ENCODE data around the gene ANGEL1.
A peak's percentile ranks its signal among the peaks of the same experiment; 100 is the strongest.

ANGEL1 gene

GRCh38 chr14:76812422-76813383, at the start of gene ANGEL1:
Gene ANGEL1 (minus strand): TSS chr14:76812882. CDS start chr14:76812827, 55 bp downstream.
- peak; percentile 94 for DNase-seq (ENCODE audit: low read depth)

GRCh38 chr14:76861574-76862255, 49.0 kb upstream of the ANGEL1 start:
- DNase-seq (ENCODE audit: low read depth): no peak

GRCh38 chr14:76856769-76857168, 44.1 kb upstream of the ANGEL1 start:
- no peak for DNase-seq (ENCODE audit: low read depth)

- no peak for DNase-seq (ENCODE audit: low read depth)
These were observed 42.4 kb upstream of the ANGEL1 start for GRCh38 chr14:76855066-76855465.

GRCh38 chr14:76848879-76849278, 36.2 kb upstream of the ANGEL1 start:
- DNase-seq (ENCODE audit: low read depth): peak; percentile 9

GRCh38 chr14:76846331-76847047, 33.8 kb upstream of the ANGEL1 start:
- no peak for DNase-seq (ENCODE audit: low read depth)

- DNase-seq (ENCODE audit: low read depth): peak; percentile 59
These were observed 31.5 kb upstream of the ANGEL1 start for GRCh38 chr14:76844223-76844622.

- no peak for DNase-seq (ENCODE audit: low read depth)
These were observed 29.7 kb upstream of the ANGEL1 start for GRCh38 chr14:76842414-76842813.

- DNase-seq (ENCODE audit: low read depth): no peak
These were observed 24.8 kb upstream of the ANGEL1 start for GRCh38 chr14:76837524-76837923.

GRCh38 chr14:76836029-76836630, 23.4 kb upstream of the ANGEL1 start:
- no peak for DNase-seq (ENCODE audit: low read depth)

- DNase-seq (ENCODE audit: low read depth): no peak
These were observed 21.6 kb upstream of the ANGEL1 start for GRCh38 chr14:76834241-76834661.

- no peak for DNase-seq (ENCODE audit: low read depth)
These were observed 20.3 kb upstream of the ANGEL1 start for GRCh38 chr14:76833011-76833410.

GRCh38 chr14:76832503-76832988, 19.9 kb upstream of the ANGEL1 start:
- DNase-seq (ENCODE audit: low read depth): no peak

GRCh38 chr14:76830556-76830955, 17.9 kb upstream of the ANGEL1 start:
- DNase-seq (ENCODE audit: low read depth): no peak

GRCh38 chr14:76829650-76830421, 17.2 kb upstream of the ANGEL1 start:
- DNase-seq (ENCODE audit: low read depth): no peak

- DNase-seq (ENCODE audit: low read depth): no peak
These were observed 16.3 kb upstream of the ANGEL1 start for GRCh38 chr14:76829013-76829365.

- no peak for DNase-seq (ENCODE audit: low read depth)
These were observed 15.8 kb upstream of the ANGEL1 start for GRCh38 chr14:76828339-76829012.

- DNase-seq (ENCODE audit: low read depth): peak; percentile 18
These were observed 15.1 kb upstream of the ANGEL1 start for GRCh38 chr14:76827696-76828296.

GRCh38 chr14:76826122-76826521, 13.4 kb upstream of the ANGEL1 start, which contains the start of gene LRRC74A:
Gene LRRC74A (plus strand): TSS chr14:76826408. CDS start chr14:76826698, 290 bp downstream.
- DNase-seq (ENCODE audit: low read depth): no peak

GRCh38 chr14:76820700-76821099, 8.0 kb upstream of the ANGEL1 start:
- DNase-seq (ENCODE audit: low read depth): no peak

Data from ELR (cell line).